H1 (cell line): Measurements from ENCODE around the gene TESMIN.

Experiments
- EP300 ChIP-seq, 2 experiments: IDR thresholded peaks; 1 replicate in 1 of 2; 2 replicates in 1 of 2; pipeline ENCODE4 v1.6.1; 2011 to 2012; ENCODE audit warnings: low read depth in 2 of 2, low read length in 2 of 2, mild to moderate bottlenecking in 2 of 2, borderline replicate concordance in 1 of 2, inconsistent platforms in 1 of 2, moderate library complexity in 1 of 2
- EZH2 ChIP-seq: fragments of 200-600 bp; sonication (generic); IDR thresholded peaks from 2 replicates; pipeline ENCODE4 v1.7.1; 2012; ENCODE audit warnings: low read depth, mild to moderate bottlenecking, moderate library complexity, low read length, inconsistent platforms; ENCODE audit not compliant: severe bottlenecking
- JUND ChIP-seq: IDR thresholded peaks from 2 replicates; pipeline ENCODE4 v1.6.1; 2011; ENCODE audit warnings: mild to moderate bottlenecking, improper control_type of control experiment, low read length
- POLR2A ChIP-seq, 2 experiments: IDR thresholded peaks; 1 replicate in 1 of 2; 2 replicates in 1 of 2; pipeline ENCODE4 v1.6.1; 2011; ENCODE audit warnings: low read depth in 2 of 2, low read length in 2 of 2, mild to moderate bottlenecking in 2 of 2; ENCODE audit errors: control extremely low read depth in 1 of 2
- YY1 ChIP-seq: IDR thresholded peaks from 2 replicates; pipeline ENCODE4 v1.6.1; 2011; ENCODE audit warnings: low read depth, mild to moderate bottlenecking, low read length
- TF ChIP-seq, protein P1 (sequence below), 3 experiments: IDR thresholded peaks; 1 replicate in 2 of 3; 2 replicates in 1 of 3; pipeline versions ENCODE4 v1.5.1 to v1.6.1; 2011; ENCODE audit warnings: low read length in 3 of 3, mild to moderate bottlenecking in 3 of 3, inconsistent platforms in 2 of 3, low read depth in 1 of 3, moderate library complexity in 1 of 3; ENCODE audit not compliant: insufficient read depth in 1 of 3; ENCODE audit errors: control extremely low read depth in 1 of 3

- peak; percentile 80 for TF ChIP-seq JUND
- no peak for TF ChIP-seq EZH2
- no peak for TF ChIP-seq POLR2A (IDR thresholded peaks at IDR 0.05; ENCODE audit: control extremely low read depth in 1 of 2, low read depth in 2 of 2, low read length in 2 of 2)
- TF ChIP-seq, protein P1, sequence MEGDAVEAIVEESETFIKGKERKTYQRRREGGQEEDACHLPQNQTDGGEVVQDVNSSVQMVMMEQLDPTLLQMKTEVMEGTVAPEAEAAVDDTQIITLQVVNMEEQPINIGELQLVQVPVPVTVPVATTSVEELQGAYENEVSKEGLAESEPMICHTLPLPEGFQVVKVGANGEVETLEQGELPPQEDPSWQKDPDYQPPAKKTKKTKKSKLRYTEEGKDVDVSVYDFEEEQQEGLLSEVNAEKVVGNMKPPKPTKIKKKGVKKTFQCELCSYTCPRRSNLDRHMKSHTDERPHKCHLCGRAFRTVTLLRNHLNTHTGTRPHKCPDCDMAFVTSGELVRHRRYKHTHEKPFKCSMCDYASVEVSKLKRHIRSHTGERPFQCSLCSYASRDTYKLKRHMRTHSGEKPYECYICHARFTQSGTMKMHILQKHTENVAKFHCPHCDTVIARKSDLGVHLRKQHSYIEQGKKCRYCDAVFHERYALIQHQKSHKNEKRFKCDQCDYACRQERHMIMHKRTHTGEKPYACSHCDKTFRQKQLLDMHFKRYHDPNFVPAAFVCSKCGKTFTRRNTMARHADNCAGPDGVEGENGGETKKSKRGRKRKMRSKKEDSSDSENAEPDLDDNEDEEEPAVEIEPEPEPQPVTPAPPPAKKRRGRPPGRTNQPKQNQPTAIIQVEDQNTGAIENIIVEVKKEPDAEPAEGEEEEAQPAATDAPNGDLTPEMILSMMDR (IDR thresholded peaks at IDR 0.05; ENCODE audit: control extremely low read depth in 1 of 3, insufficient read depth in 1 of 3, low read depth in 1 of 3, low read length in 3 of 3) = no peak
- no peak for TF ChIP-seq YY1
- no peak for TF ChIP-seq EP300 (IDR thresholded peaks at IDR 0.05; ENCODE audit: borderline replicate concordance in 1 of 2, low read depth in 2 of 2, low read length in 2 of 2)
These were observed 73.9 kb downstream of the TESMIN start for GRCh38 chr11:68677432-68677831.
